DOHH2 (cell line): Measurements from ENCODE around the gene DENND1B.
"Not testable (repeated sequence)": the region's sequence is repeated elsewhere in the genome, so short reads cannot be mapped to it uniquely, and the experiment has no call there.

Source experiments
- H3F3A ChIP-seq: fragments of 200-600 bp; sonication (generic), shearing (Covaris generic); 2 replicates; pipeline ENCODE4 v1.6.0; 2016; ENCODE audit warnings: antibody characterized with exemption, mild to moderate bottlenecking; ENCODE audit not compliant: control insufficient read depth, insufficient read depth
- H3K27ac ChIP-seq: fragments of 200-600 bp; sonication (generic); 2 replicates; pipeline ENCODE4 v1.5.1; 2014; ENCODE audit warnings: low read depth, mild to moderate bottlenecking, low read length, moderate library complexity
- H3K27me3 ChIP-seq: fragments of 200-600 bp; sonication (generic); 2 replicates; pipeline ENCODE4 v1.6.1; 2014; ENCODE audit warnings: mild to moderate bottlenecking, low read length, mixed read lengths; ENCODE audit not compliant: control insufficient read depth
- H3K36me3 ChIP-seq: fragments of 200-600 bp; sonication (generic); 2 replicates; pipeline ENCODE4 v1.6.1; 2014; ENCODE audit warnings: mild to moderate bottlenecking, low read length, moderate library complexity, mixed read lengths; ENCODE audit not compliant: control insufficient read depth
- H3K4me1 ChIP-seq: fragments of 200-600 bp; sonication (generic); 2 replicates; pipeline ENCODE4 v1.6.1; 2014; ENCODE audit warnings: mild to moderate bottlenecking, low read length, mixed read lengths; ENCODE audit not compliant: control insufficient read depth
- H3K4me2 ChIP-seq: fragments of 200-600 bp; sonication (generic); 2 replicates; pipeline ENCODE4 v1.6.0; 2014; ENCODE audit warnings: mild to moderate bottlenecking, low read length, moderate library complexity
- H3K4me3 ChIP-seq: fragments of 200-600 bp; sonication (generic); 2 replicates; pipeline ENCODE4 v1.5.1; 2014; ENCODE audit warnings: mild to moderate bottlenecking, low read length, mixed read lengths
- H3K79me2 ChIP-seq: fragments of 200-600 bp; sonication (generic); 2 replicates; pipeline ENCODE4 v1.6.1; 2014; ENCODE audit warnings: mild to moderate bottlenecking, low read length, mixed read lengths; ENCODE audit not compliant: control insufficient read depth
- H3K9me2 ChIP-seq: fragments of 200-600 bp; sonication (generic); replicated peaks from 2 replicates; pipeline ENCODE4 v1.6.1; 2014; ENCODE audit warnings: mild to moderate bottlenecking, low read length, mixed read lengths; ENCODE audit not compliant: control insufficient read depth
- H3K9me3 ChIP-seq: fragments of 200-600 bp; sonication (generic); 2 replicates; pipeline ENCODE4 v1.6.1; 2014; ENCODE audit warnings: antibody characterized with exemption, low read length, mixed read lengths; ENCODE audit not compliant: control insufficient read depth, insufficient read depth
- H4K20me1 ChIP-seq: fragments of 200-600 bp; sonication (generic); 2 replicates; pipeline ENCODE4 v1.6.0; 2014; ENCODE audit warnings: low read depth, mild to moderate bottlenecking, antibody characterized with exemption, low read length, moderate library complexity; ENCODE audit not compliant: control insufficient read depth, insufficient read depth
- EZH2phosphoT487 ChIP-seq: fragments of 200-600 bp; sonication (generic); IDR thresholded peaks from 2 replicates; pipeline ENCODE4 v1.6.1; 2017; ENCODE audit warnings: borderline replicate concordance, mild to moderate bottlenecking, antibody characterized with exemption, low read length, moderate library complexity, mixed read lengths
- TF ChIP-seq, protein P1 (sequence below): fragments of 200-600 bp; sonication (generic); IDR thresholded peaks from one replicate; pipeline ENCODE4 v1.5.1; 2014; ENCODE audit warnings: antibody characterized with exemption, mild to moderate bottlenecking, low read depth, low read length; ENCODE audit not compliant: poor library complexity, severe bottlenecking

Gene DENND1B

DNA sequence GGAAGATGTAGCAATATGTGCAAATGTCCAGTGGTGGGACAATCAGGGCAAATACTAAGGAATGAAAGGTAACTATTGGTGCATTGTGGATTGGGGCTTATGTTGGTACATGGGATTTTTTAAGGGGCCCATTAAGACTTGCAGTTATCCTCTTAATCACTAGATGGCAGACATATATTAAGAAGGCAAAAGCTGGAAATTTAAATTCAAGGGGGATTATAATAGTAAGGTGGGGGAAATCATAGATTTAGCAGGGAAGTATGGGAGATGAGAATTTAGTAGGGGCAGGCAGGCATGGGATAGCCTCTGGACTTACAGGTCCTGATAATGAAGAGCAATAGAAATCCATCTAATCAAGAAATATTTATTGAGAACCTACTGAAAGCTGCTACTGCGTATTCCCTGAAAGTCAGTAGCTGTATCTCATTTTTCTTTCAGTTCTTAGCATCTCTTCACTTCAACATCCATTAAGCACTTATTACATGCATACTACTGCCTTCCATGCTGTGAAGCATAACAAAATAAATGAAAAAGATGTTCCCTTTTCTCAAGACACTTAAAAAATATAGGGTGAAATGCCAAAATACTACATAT is 255.4 kb downstream of the DENND1B start:
- H3K36me3 ChIP-seq: no peaks in the 10 kb centered on the region
- H3K27me3 ChIP-seq: no peaks in the 10 kb centered on the region
- no peaks in the 10 kb centered on the region for H3K9me3 ChIP-seq
- H3K27ac ChIP-seq: no peak overlapping the region
- H3F3A ChIP-seq: no peaks in the 10 kb centered on the region
- H3K4me1 ChIP-seq: no peaks in the 10 kb centered on the region
- no peaks in the 10 kb centered on the region for H3K9me2 ChIP-seq
- no peaks in the 10 kb centered on the region; the same call in 1 of the 2 replicates for H4K20me1 ChIP-seq
- H3K4me2 ChIP-seq: no peak overlapping the region
- no peak overlapping the region for H3K4me3 ChIP-seq
- TF ChIP-seq, protein P1, sequence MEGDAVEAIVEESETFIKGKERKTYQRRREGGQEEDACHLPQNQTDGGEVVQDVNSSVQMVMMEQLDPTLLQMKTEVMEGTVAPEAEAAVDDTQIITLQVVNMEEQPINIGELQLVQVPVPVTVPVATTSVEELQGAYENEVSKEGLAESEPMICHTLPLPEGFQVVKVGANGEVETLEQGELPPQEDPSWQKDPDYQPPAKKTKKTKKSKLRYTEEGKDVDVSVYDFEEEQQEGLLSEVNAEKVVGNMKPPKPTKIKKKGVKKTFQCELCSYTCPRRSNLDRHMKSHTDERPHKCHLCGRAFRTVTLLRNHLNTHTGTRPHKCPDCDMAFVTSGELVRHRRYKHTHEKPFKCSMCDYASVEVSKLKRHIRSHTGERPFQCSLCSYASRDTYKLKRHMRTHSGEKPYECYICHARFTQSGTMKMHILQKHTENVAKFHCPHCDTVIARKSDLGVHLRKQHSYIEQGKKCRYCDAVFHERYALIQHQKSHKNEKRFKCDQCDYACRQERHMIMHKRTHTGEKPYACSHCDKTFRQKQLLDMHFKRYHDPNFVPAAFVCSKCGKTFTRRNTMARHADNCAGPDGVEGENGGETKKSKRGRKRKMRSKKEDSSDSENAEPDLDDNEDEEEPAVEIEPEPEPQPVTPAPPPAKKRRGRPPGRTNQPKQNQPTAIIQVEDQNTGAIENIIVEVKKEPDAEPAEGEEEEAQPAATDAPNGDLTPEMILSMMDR: peak; percentile 64
- no peak for TF ChIP-seq EZH2phosphoT487
- no peaks in the 10 kb centered on the region for H3K79me2 ChIP-seq

- Histone ChIP-seq H4K20me1 (no peaks in the 10 kb centered on the region; the same call in 1 of the 2 replicates), H3K27ac (no peak overlapping the region), H3K4me3 (no peak overlapping the region), H3K9me3 (no peaks in the 10 kb centered on the region), H3K4me2 (no peak overlapping the region), H3K36me3 (peaks cover 2% of the 10 kb centered on the region; the same call in 1 of the 2 replicates), H3K27me3 (no peaks in the 10 kb centered on the region), H3K79me2 (no peaks in the 10 kb centered on the region), H3K4me1 (no peaks in the 10 kb centered on the region), H3K9me2 (no peaks in the 10 kb centered on the region), H3F3A (no peaks in the 10 kb centered on the region)
- TF ChIP-seq EZH2phosphoT487: no peak
Observed at GRCh38 chr1:197515421-197515820, 259.9 kb downstream of the DENND1B start.

- Histone ChIP-seq H3K79me2 (no peaks in the 10 kb centered on the region), H3K36me3 (peaks cover 4% of the 10 kb centered on the region; the same call in 1 of the 2 replicates), H3K4me3 (no peak overlapping the region), H3K27ac (no peak overlapping the region), H3K9me3 (no peaks in the 10 kb centered on the region), H3K27me3 (no peaks in the 10 kb centered on the region), H3F3A (no peaks in the 10 kb centered on the region), H3K4me1 (no peaks in the 10 kb centered on the region), H3K4me2 (no peak overlapping the region), H3K9me2 (no peaks in the 10 kb centered on the region), H4K20me1 (no peaks in the 10 kb centered on the region)
- no peak for TF ChIP-seq EZH2phosphoT487
- TF ChIP-seq, protein P1: no peak
Observed at GRCh38 chr1:197510691-197511378, 264.4 kb downstream of the DENND1B start.

DNA sequence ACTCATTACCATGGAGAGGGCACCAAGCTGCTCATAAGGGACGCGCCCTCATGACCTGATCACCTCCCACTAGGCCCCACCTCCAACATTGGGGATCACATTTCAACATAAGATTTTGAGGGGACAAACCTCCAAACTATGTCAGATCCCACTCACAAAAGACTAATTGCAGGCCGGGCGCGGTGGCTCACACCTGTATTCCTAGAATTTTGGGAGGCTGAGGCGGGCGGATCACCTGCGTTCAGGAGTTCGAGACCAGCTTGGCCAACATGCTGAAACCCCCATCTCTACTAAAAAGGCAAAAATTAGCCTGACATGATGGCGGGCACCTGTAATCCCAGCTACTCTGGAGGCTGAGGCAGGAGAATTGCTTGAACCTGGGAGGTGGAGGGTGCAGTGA is 278.6 kb downstream of the DENND1B start:
- Histone ChIP-seq H3K79me2 (no peaks in the 10 kb centered on the region), H3K9me3 (no peaks in the 10 kb centered on the region), H3K27me3 (no peaks in the 10 kb centered on the region), H3K4me3 (no peak overlapping the region), H3K36me3 (no peaks in the 10 kb centered on the region), H3K4me1 (no peaks in the 10 kb centered on the region), H3K9me2 (no peaks in the 10 kb centered on the region), H4K20me1 (no peaks in the 10 kb centered on the region), H3K27ac (no peak overlapping the region), H3F3A (no peaks in the 10 kb centered on the region), H3K4me2 (no peak overlapping the region)
- TF ChIP-seq, protein P1: no peak
- no peak for TF ChIP-seq EZH2phosphoT487

DNA sequence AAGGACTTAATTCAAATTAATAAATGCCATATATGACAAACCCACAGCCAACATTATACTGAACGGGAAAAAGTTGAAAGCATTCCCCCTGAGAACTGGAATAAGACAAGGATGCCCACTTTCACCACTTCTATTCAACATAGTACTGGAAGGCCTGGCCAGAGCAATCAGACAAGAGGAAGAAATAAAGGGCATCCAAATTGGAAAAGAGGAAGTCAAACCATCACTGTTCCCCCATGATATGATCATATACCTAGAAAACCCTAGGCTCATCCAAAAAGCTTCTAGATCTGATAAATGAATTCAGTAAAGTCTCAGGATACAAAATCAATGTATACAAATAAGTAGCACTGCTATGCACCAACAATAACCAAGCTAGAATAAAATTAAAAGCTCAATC is 283.8 kb downstream of the DENND1B start:
- H3K4me3 ChIP-seq, H4K20me1 ChIP-seq, H3K27me3 ChIP-seq, H3F3A ChIP-seq, H3K4me2 ChIP-seq, H3K9me2 ChIP-seq, H3K27ac ChIP-seq, H3K9me3 ChIP-seq, H3K79me2 ChIP-seq, H3K4me1 ChIP-seq, H3K36me3 ChIP-seq: not testable (repeated sequence)
